HCT116 (cell line): ENCODE data around the gene NOXA1.

Experiments
- CEBPB ChIP-seq: IDR thresholded peaks from 2 replicates; pipeline ENCODE4 v1.6.1; 2012; ENCODE audit warnings: low read depth
- EGR1 ChIP-seq: IDR thresholded peaks from 2 replicates; pipeline ENCODE4 v1.6.1; 2012; ENCODE audit warnings: low read depth
- ELF1 ChIP-seq: IDR thresholded peaks from 2 replicates; pipeline ENCODE4 v1.6.1; 2012; ENCODE audit warnings: low read depth, borderline replicate concordance
- EZH2 ChIP-seq: fragments of 200-600 bp; sonication (generic); IDR thresholded peaks from 2 replicates; pipeline ENCODE4 v1.6.1; 2017; ENCODE audit warnings: antibody characterized with exemption, mixed run types
- EZH2phosphoT487 ChIP-seq: fragments of 200-600 bp; IDR thresholded peaks from 2 replicates; pipeline ENCODE4 v1.6.1; 2018; ENCODE audit warnings: antibody characterized with exemption, borderline replicate concordance
- FOSL1 ChIP-seq: IDR thresholded peaks from 2 replicates; pipeline ENCODE4 v1.6.1; 2012; ENCODE audit warnings: low read depth
- JUND ChIP-seq: IDR thresholded peaks from 2 replicates; pipeline ENCODE4 v1.6.1; 2012
- POLR2A ChIP-seq: IDR thresholded peaks from 2 replicates; pipeline ENCODE4 v1.7.0; 2011; ENCODE audit warnings: borderline replicate concordance; ENCODE audit not compliant: insufficient read depth, insufficient read length; ENCODE audit errors: extremely low read depth
- POLR2AphosphoS5 ChIP-seq: IDR thresholded peaks from 2 replicates; pipeline ENCODE4 v1.6.1; 2011; ENCODE audit warnings: mild to moderate bottlenecking, low read depth, low read length, moderate library complexity
- SP1 ChIP-seq: IDR thresholded peaks from 2 replicates; pipeline ENCODE4 v1.6.1; 2012; ENCODE audit warnings: low read depth
- YY1 ChIP-seq: IDR thresholded peaks from 2 replicates; pipeline ENCODE4 v1.6.1; 2011; ENCODE audit warnings: low read length, low read depth, moderate library complexity, mild to moderate bottlenecking; ENCODE audit not compliant: insufficient replicate concordance; ENCODE audit errors: extremely low read depth
- ZNF274 ChIP-seq: fragments of 200-500 bp; sonication (Bioruptor generic); IDR thresholded peaks from 2 replicates; pipeline ENCODE4 v1.6.1; 2014; ENCODE audit warnings: mild to moderate bottlenecking, low read depth, low read length, inconsistent platforms
- TF ChIP-seq, protein P1 (sequence below), 3 experiments: fragments of 200-600 bp in 1 of 3; sonication (generic) in 1 of 3; IDR thresholded peaks in 2 of 3; conservative IDR thresholded peaks in 1 of 3; 2 replicates each; pipeline ENCODE4 v1.5.1; 2012 to 2017; ENCODE audit warnings: low read depth in 2 of 3, low read length in 2 of 3, antibody characterized with exemption in 1 of 3, borderline replicate concordance in 1 of 3, control low read depth in 1 of 3, mild to moderate bottlenecking in 1 of 3, mixed read lengths in 1 of 3, mixed run types in 1 of 3, moderate library complexity in 1 of 3; ENCODE audit not compliant: insufficient read depth in 1 of 3
- TF ChIP-seq, protein P2 (sequence below): IDR thresholded peaks from 2 replicates; pipeline ENCODE4 v1.6.1; 2012

DNA sequence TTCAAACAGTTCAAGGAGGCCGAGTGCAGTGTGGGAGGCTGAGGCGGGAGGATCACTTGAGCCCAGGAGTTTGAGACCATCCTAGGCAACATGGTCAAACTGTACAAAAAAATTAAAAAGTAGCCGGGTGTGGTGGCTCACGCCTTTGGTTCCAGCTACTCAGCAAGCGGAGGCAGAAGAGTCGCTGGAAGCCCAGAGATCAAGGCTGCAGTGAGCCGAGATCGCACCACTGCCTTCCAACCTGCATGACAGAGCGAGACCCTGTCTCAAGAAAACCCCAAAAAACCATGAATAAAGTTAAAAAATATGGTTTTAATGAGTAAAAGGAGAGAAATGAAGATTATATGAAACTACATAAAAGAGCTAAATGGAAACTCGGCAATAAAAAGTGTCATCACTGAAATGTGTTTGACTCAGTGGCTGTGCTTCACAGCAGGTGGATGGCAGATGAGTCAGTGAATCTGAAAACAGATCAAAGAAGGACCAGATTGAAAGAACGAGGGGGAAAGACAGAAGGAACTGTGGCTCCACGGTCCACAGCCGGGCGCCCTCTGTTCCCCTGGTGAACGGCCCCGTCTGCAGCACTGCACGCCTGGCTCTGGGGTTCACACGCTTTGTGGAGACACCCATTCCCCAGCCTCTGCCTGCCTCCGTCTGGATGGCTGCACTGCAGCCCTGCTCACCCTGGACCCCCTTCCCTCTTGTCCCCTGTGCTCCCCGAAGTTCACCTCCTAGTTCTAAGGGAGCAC lies 25.3 kb upstream of the NOXA1 start:
- TF ChIP-seq, protein P1, sequence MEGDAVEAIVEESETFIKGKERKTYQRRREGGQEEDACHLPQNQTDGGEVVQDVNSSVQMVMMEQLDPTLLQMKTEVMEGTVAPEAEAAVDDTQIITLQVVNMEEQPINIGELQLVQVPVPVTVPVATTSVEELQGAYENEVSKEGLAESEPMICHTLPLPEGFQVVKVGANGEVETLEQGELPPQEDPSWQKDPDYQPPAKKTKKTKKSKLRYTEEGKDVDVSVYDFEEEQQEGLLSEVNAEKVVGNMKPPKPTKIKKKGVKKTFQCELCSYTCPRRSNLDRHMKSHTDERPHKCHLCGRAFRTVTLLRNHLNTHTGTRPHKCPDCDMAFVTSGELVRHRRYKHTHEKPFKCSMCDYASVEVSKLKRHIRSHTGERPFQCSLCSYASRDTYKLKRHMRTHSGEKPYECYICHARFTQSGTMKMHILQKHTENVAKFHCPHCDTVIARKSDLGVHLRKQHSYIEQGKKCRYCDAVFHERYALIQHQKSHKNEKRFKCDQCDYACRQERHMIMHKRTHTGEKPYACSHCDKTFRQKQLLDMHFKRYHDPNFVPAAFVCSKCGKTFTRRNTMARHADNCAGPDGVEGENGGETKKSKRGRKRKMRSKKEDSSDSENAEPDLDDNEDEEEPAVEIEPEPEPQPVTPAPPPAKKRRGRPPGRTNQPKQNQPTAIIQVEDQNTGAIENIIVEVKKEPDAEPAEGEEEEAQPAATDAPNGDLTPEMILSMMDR (IDR thresholded peaks at IDR 0.05 in 2 of 3, conservative IDR thresholded peaks at IDR 0.05 in 1 of 3; ENCODE audit: borderline replicate concordance in 1 of 3, insufficient read depth in 1 of 3, low read depth in 2 of 3, low read length in 2 of 3), result no peak
- TF ChIP-seq POLR2A (no peak), EZH2phosphoT487 (no peak), EGR1 (no peak), CEBPB (no peak), POLR2AphosphoS5 (no peak), FOSL1 (no peak), ELF1 (no peak), EZH2 (no peak), ZNF274 (no peak), YY1 (no peak), JUND (no peak), SP1 (no peak)
- TF ChIP-seq, protein P2, sequence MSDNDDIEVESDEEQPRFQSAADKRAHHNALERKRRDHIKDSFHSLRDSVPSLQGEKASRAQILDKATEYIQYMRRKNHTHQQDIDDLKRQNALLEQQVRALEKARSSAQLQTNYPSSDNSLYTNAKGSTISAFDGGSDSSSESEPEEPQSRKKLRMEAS, result no peak
